CD14-positive monocyte (primary cell): ENCODE data around the gene GLP2R. TPM values are rescaled to one million over a fixed set of nuclear protein-coding genes. Genes with fewer than 3 reads are reported as not detected.
A peak's percentile ranks its signal among the peaks of the same experiment; 100 is the strongest.

ENCODE experiments used
- DNase-seq, 3 donors: peaks; one replicate each; pipeline ENCODE4 v3.0.0-alpha.2; 2011 to 2022
- H2AFZ ChIP-seq: 2 replicates; pipeline ENCODE4 v1.6.0; 2012; ENCODE audit warnings: mild to moderate bottlenecking, low read depth, low read length, inconsistent platforms; ENCODE audit not compliant: insufficient read depth, poor library complexity, severe bottlenecking
- H3K27ac ChIP-seq, 2 donors: 1 replicate in 1 of 2; 2 replicates in 1 of 2; pipeline ENCODE4 v1.5.1; 2012 to 2013; ENCODE audit warnings: low read length in 2 of 2, control low read depth in 1 of 2, inconsistent platforms in 1 of 2, low read depth in 1 of 2, mild to moderate bottlenecking in 1 of 2
- H3K27me3 ChIP-seq, 2 donors: one replicate each; pipeline versions ENCODE4 v1.6.0 to v1.6.1; 2011 to 2013; ENCODE audit warnings: low read length in 2 of 2; ENCODE audit not compliant: control insufficient read depth in 2 of 2, insufficient read depth in 2 of 2
- H3K36me3 ChIP-seq, 2 donors: replicated peaks in 1 of 2; 1 replicate in 1 of 2; 2 replicates in 1 of 2; pipeline versions ENCODE4 v1.5.1 to v1.6.1; 2012 to 2013; ENCODE audit warnings: low read length in 2 of 2, control low read depth in 1 of 2, inconsistent platforms in 1 of 2, mild to moderate bottlenecking in 1 of 2; ENCODE audit not compliant: insufficient read depth in 2 of 2, control insufficient read depth in 1 of 2
- H3K4me1 ChIP-seq, 2 donors: 1 replicate in 1 of 2; 2 replicates in 1 of 2; pipeline versions ENCODE4 v1.5.1 to v1.6.1; 2012 to 2013; ENCODE audit warnings: low read length in 2 of 2, control low read depth in 1 of 2, inconsistent platforms in 1 of 2, mild to moderate bottlenecking in 1 of 2, moderate library complexity in 1 of 2; ENCODE audit not compliant: insufficient read depth in 2 of 2, control insufficient read depth in 1 of 2
- H3K4me2 ChIP-seq: replicated peaks from 2 replicates; pipeline ENCODE3; 2012; ENCODE audit warnings: low read length, moderate library complexity, mild to moderate bottlenecking; ENCODE audit not compliant: poor library complexity, severe bottlenecking; ENCODE audit errors: extremely low read depth
- H3K4me3 ChIP-seq, 3 experiments: fragments of 200-600 bp in 1 of 3; sonication (generic) in 1 of 3; replicated peaks in 1 of 3; 1 replicate in 2 of 3; 2 replicates in 1 of 3; pipeline ENCODE4 v1.5.1; 2011 to 2013; ENCODE audit warnings: low read length in 3 of 3, mild to moderate bottlenecking in 3 of 3, control low read depth in 2 of 3, low read depth in 2 of 3, inconsistent platforms in 1 of 3, moderate library complexity in 1 of 3
- H3K79me2 ChIP-seq: 2 replicates; pipeline ENCODE4 v1.6.0; 2012; ENCODE audit warnings: mild to moderate bottlenecking, control low read depth, inconsistent platforms, low read length, moderate library complexity; ENCODE audit not compliant: insufficient read depth
- H3K9ac ChIP-seq: 2 replicates; pipeline ENCODE4 v1.6.0; 2017; ENCODE audit warnings: low read length, mild to moderate bottlenecking; ENCODE audit not compliant: insufficient read depth, poor library complexity, severe bottlenecking
- H3K9me3 ChIP-seq, 2 donors: replicated peaks in 1 of 2; 1 replicate in 1 of 2; 2 replicates in 1 of 2; pipeline versions ENCODE4 v1.5.1 to v1.6.1; 2012 to 2013; ENCODE audit warnings: low read length in 2 of 2, control low read depth in 1 of 2; ENCODE audit not compliant: control insufficient read depth in 1 of 2, insufficient read depth in 1 of 2
- H4K20me1 ChIP-seq: 2 replicates; pipeline ENCODE4 v1.6.0; 2012; ENCODE audit warnings: mild to moderate bottlenecking, low read length, control low read depth, moderate library complexity; ENCODE audit not compliant: insufficient read depth
- H3K27ac Mint-ChIP-seq, 7 donors: one replicate each; pipeline ENCODE4 v1.8.0; 2020; ENCODE audit warnings: mild to moderate bottlenecking in 7 of 7, mixed read lengths in 7 of 7, moderate library complexity in 6 of 7, inconsistent platforms in 2 of 7
- H3K27me3 Mint-ChIP-seq, 3 donors: one replicate each; pipeline ENCODE4 v1.8.0; 2021 to 2022; ENCODE audit warnings: low read depth in 3 of 3, mild to moderate bottlenecking in 3 of 3, mixed read lengths in 3 of 3, moderate library complexity in 3 of 3, inconsistent platforms in 1 of 3
- H3K36me3 Mint-ChIP-seq, 2 donors: one replicate each; pipeline ENCODE4 v1.8.0; 2020; ENCODE audit warnings: mixed read lengths in 2 of 2, inconsistent platforms in 1 of 2, mild to moderate bottlenecking in 1 of 2
- H3K4me1 Mint-ChIP-seq: one replicate; pipeline ENCODE4 v1.8.0; 2020; ENCODE audit warnings: mild to moderate bottlenecking, mixed read lengths
- H3K4me3 Mint-ChIP-seq, 2 donors: one replicate each; pipeline ENCODE4 v1.8.0; 2020; ENCODE audit warnings: mild to moderate bottlenecking in 2 of 2, mixed read lengths in 2 of 2, moderate library complexity in 1 of 2
- H3K9me3 Mint-ChIP-seq, 7 donors: one replicate each; pipeline ENCODE4 v1.8.0; 2020 to 2022; ENCODE audit warnings: mixed read lengths in 7 of 7, mild to moderate bottlenecking in 6 of 7, moderate library complexity in 6 of 7, inconsistent platforms in 2 of 7
- CTCF ChIP-seq: fragments of 200-600 bp; IDR thresholded peaks from one replicate; pipeline ENCODE4 v1.8.0; 2022; ENCODE audit warnings: antibody characterized with exemption, mild to moderate bottlenecking
- WGBS: methylation state at CpG from one replicate; pipeline ENCODE4 v1.1.5; 2013; ENCODE audit warnings: missing lambda C conversion rate; ENCODE audit not compliant: insufficient coverage; 5-methylcytosine and 5-hydroxymethylcytosine counted together
- intact Hi-C, 2 donors: fragments of 100-400 bp; cut with micrococcal nuclease; formaldehyde crosslinking; loops; one replicate each; pipeline versions ENCODE4 v1.15.0 to v1.15.1; 2023
- polyA plus RNA-seq, 3 donors: library from polyadenylated mRNA; depleted of rRNA in 1 of 3; unstranded in 2 of 3; stranded (reverse) in 1 of 3; fragments of 300-500 nt in 2 of 3; fragments of >200 nt in 1 of 3; fragmentation: Illumina TruSeq in 2 of 3; gene quantifications; 1 replicate in 2 of 3; 2 replicates in 1 of 3; pipeline ENCODE4 v1.2.3, GENCODE V29; 2012 to 2021

GLP2R gene
- polyA plus RNA-seq, 3 donors: not detected

DNA sequence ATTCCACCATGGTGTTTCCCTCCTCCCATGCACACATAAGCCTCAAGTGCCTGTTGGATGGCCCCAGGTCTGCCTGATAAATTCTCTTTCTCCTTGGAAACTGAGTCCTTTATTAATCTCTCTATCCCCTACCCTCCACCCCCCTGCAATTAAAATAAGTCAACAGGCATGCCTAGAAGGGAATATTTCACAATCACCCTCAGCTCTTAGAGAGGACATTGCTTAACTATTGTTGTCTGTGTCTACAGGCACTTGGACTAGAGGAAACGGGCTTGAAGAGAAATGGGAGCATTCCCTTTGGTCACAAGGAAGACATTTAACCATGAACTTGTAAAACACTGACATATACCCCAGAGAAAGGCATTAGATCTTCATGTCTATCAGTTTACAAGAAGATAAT lies 39.9 kb downstream of the GLP2R start:
- no peaks in the 10 kb centered on the region for H3K36me3 ChIP-seq
- Mint-ChIP-seq H3K36me3 (no peaks in the 10 kb centered on the region), H3K27ac (peak overlapping the region in 1 of 7 donors; percentile 31), H3K9me3 (peaks cover 0 to 20% (median 10%) of the 10 kb centered on the region in 7 donors), H3K4me1 (peaks cover 8% of the 10 kb centered on the region), H3K4me3 (no peak overlapping the region), H3K27me3 (peaks cover 0 to 9% (median 2%) of the 10 kb centered on the region in 3 donors)
- no peak for TF ChIP-seq CTCF
- no peak overlapping the region for H3K4me3 ChIP-seq
- no peak overlapping the region for H3K27ac ChIP-seq
- DNase-seq: no peak
- H3K27me3 ChIP-seq: no peaks in the 10 kb centered on the region
- peaks cover 0 to 3% of the 10 kb centered on the region in 2 donors for H3K9me3 ChIP-seq
- no peak overlapping the region for H2AFZ ChIP-seq
- H4K20me1 ChIP-seq: no peaks in the 10 kb centered on the region
- intact Hi-C loops: no loop called here
- no peak overlapping the region for H3K4me2 ChIP-seq
- peaks cover 0 to 4% of the 10 kb centered on the region in 2 donors for H3K4me1 ChIP-seq
- H3K9ac ChIP-seq: no peak overlapping the region
- WGBS: no CpG with 5 or more reads among the region's 1 CpG
- no peaks in the 10 kb centered on the region for H3K79me2 ChIP-seq

GRCh38 chr17:9868552-9868951 lies 42.8 kb downstream of the GLP2R start:
- Histone ChIP-seq H3K4me1 (peaks cover 0 to 4% of the 10 kb centered on the region in 2 donors), H3K9me3 (peaks cover 0 to 3% of the 10 kb centered on the region in 2 donors), H3K27me3 (no peaks in the 10 kb centered on the region), H3K79me2 (no peaks in the 10 kb centered on the region), H4K20me1 (no peaks in the 10 kb centered on the region), H3K4me2 (no peak overlapping the region), H3K9ac (no peak overlapping the region), H2AFZ (no peak overlapping the region), H3K4me3 (no peak overlapping the region), H3K36me3 (no peaks in the 10 kb centered on the region), H3K27ac (no peak overlapping the region)
- intact Hi-C loops: no loop called here
- Mint-ChIP-seq H3K9me3 (peaks cover 0 to 11% (median 3%) of the 10 kb centered on the region in 7 donors), H3K27ac (no peak overlapping the region), H3K36me3 (no peaks in the 10 kb centered on the region), H3K27me3 (peaks cover 3 to 5% (median 3%) of the 10 kb centered on the region in 3 donors), H3K4me3 (no peak overlapping the region), H3K4me1 (peaks cover 8% of the 10 kb centered on the region)
- TF ChIP-seq CTCF: no peak
- WGBS: no CpG with 5 or more reads among the region's 3 CpGs
- DNase-seq: no peak
